HEK293T (cell line): Measurements from ENCODE around the gene SIT1.

Source experiments
- BHLHE40 ChIP-seq: fragments of 450-650 bp; IDR thresholded peaks from 2 replicates; pipeline ENCODE4 v1.6.1; 2016; ENCODE audit warnings: mild to moderate bottlenecking, moderate library complexity, borderline replicate concordance
- ELF4 ChIP-seq: fragments of 450-650 bp; IDR thresholded peaks from 2 replicates; pipeline ENCODE4 v1.6.1; 2017; ENCODE audit warnings: antibody characterized with exemption
- FOXA1 ChIP-seq: fragments of 450-650 bp; IDR thresholded peaks from 2 replicates; pipeline ENCODE4 v1.6.1; 2016; ENCODE audit warnings: mild to moderate bottlenecking
- FOXK2 ChIP-seq: fragments of 450-650 bp; IDR thresholded peaks from 2 replicates; pipeline ENCODE4 v1.6.1; 2016; ENCODE audit warnings: mild to moderate bottlenecking
- FOXM1 ChIP-seq: fragments of 450-650 bp; IDR thresholded peaks from 2 replicates; pipeline ENCODE4 v1.6.1; 2017; ENCODE audit warnings: mild to moderate bottlenecking, borderline replicate concordance
- HDGF ChIP-seq: fragments of 450-650 bp; IDR thresholded peaks from 2 replicates; pipeline ENCODE4 v1.6.1; 2017; ENCODE audit warnings: antibody characterized with exemption, borderline replicate concordance
- L3MBTL2 ChIP-seq: fragments of 450-650 bp; conservative IDR thresholded peaks from 2 replicates; pipeline ENCODE4 v1.6.1; 2016; ENCODE audit warnings: mild to moderate bottlenecking
- NFRKB ChIP-seq: fragments of 450-650 bp; IDR thresholded peaks from 2 replicates; pipeline ENCODE4 v1.6.1; 2016; ENCODE audit warnings: mild to moderate bottlenecking, moderate library complexity
- SP1 ChIP-seq: fragments of 450-650 bp; IDR thresholded peaks from 2 replicates; pipeline ENCODE4 v1.6.1; 2017
- SUZ12 ChIP-seq: fragments of 450-650 bp; IDR thresholded peaks from 2 replicates; pipeline ENCODE4 v1.6.1; 2016; ENCODE audit warnings: mild to moderate bottlenecking
- TARDBP ChIP-seq: fragments of 450-650 bp; IDR thresholded peaks from 2 replicates; pipeline ENCODE4 v1.6.1; 2016
- ZNF384 ChIP-seq: fragments of 450-650 bp; IDR thresholded peaks from 2 replicates; pipeline ENCODE4 v1.6.1; 2016
- TF ChIP-seq, protein P1 (sequence below): fragments of 450-650 bp; IDR thresholded peaks from 2 replicates; pipeline ENCODE4 v1.6.1; 2016

DNA sequence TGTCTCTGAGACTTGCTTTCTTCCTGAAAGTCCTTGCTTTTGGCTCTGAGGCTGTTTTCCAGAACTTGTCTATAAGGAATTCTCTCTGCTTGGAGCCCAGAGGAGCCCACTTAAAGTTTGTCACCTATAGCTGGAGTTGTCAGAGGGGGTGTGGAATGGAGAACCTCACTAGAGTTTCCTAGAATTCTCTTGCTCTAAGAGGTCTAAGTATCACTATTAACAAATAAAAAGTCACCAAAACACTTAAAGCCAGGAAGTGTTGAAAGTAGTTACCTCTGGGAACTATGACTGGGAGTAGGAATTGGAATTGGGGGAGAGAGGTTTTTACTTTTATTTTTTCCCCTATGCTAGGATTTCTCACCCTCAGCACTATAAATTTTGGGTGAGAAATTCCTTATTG, 15.0 kb downstream of the SIT1 start:
- TF ChIP-seq L3MBTL2 (no peak), TARDBP (no peak), NFRKB (no peak), FOXM1 (no peak), ZNF384 (no peak), SP1 (no peak), SUZ12 (no peak), ELF4 (no peak), FOXA1 (no peak), FOXK2 (no peak), HDGF (no peak), BHLHE40 (no peak)
- TF ChIP-seq, protein P1, sequence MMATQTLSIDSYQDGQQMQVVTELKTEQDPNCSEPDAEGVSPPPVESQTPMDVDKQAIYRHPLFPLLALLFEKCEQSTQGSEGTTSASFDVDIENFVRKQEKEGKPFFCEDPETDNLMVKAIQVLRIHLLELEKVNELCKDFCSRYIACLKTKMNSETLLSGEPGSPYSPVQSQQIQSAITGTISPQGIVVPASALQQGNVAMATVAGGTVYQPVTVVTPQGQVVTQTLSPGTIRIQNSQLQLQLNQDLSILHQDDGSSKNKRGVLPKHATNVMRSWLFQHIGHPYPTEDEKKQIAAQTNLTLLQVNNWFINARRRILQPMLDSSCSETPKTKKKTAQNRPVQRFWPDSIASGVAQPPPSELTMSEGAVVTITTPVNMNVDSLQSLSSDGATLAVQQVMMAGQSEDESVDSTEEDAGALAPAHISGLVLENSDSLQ: no peak
